A673 (cell line): ENCODE data around the gene KCNMB3. TPM values are rescaled to one million over a fixed set of nuclear protein-coding genes. Genes with fewer than 3 reads are reported as not detected.

Experiments used
- BruUV-seq: library from RNA; stranded (reverse); fragments of 400-500 nt; replicated peaks from 2 replicates; lab custom pipeline; 2021; lab: Mats Ljungman, UMichigan
- CTCF ChIA-PET: fragments of 300-600 bp; sonication (Branson Sonifier 250); formaldehyde crosslinking; loops from one replicate; lab custom pipeline; 2022; ENCODE audit warnings: antibody characterized with exemption; lab: Charles Lee
- POLR2A ChIA-PET: fragments of 300-600 bp; sonication (Branson Sonifier 250); formaldehyde crosslinking; loops from one replicate; lab custom pipeline; 2022; ENCODE audit warnings: antibody characterized with exemption; ENCODE audit not compliant: low non-redundant PET; lab: Charles Lee
- DNase-seq: peaks from one replicate; pipeline ENCODE4 v3.0.0-alpha.2; 2015; ENCODE audit warnings: low spot score
- H3K27ac ChIP-seq: fragments of 200-600 bp; sonication (generic); 2 replicates; pipeline ENCODE4 v1.5.1; 2016; ENCODE audit warnings: mixed run types, low read depth, mild to moderate bottlenecking, mixed read lengths, antibody characterized with exemption, low read length; ENCODE audit not compliant: poor library complexity, severe bottlenecking
- H3K27me3 ChIP-seq: fragments of 200-600 bp; sonication (generic); replicated peaks from 2 replicates; pipeline ENCODE4 v1.6.1; 2017; ENCODE audit warnings: mixed run types, low read depth, mild to moderate bottlenecking, mixed read lengths, antibody characterized with exemption, low read length; ENCODE audit not compliant: insufficient read depth, poor library complexity
- H3K36me3 ChIP-seq: fragments of 200-600 bp; sonication (generic); 2 replicates; pipeline ENCODE4 v1.6.1; 2016; ENCODE audit warnings: mixed run types, mild to moderate bottlenecking, mixed read lengths, antibody characterized with exemption, low read length; ENCODE audit not compliant: insufficient read depth, poor library complexity, severe bottlenecking
- H3K4me1 ChIP-seq: fragments of 200-600 bp; sonication (generic); 2 replicates; pipeline ENCODE4 v1.6.1; 2017; ENCODE audit warnings: mixed run types, mild to moderate bottlenecking, mixed read lengths, antibody characterized with exemption, low read length; ENCODE audit not compliant: insufficient read depth, poor library complexity, severe bottlenecking
- H3K4me3 ChIP-seq: fragments of 200-600 bp; sonication (generic); 2 replicates; pipeline ENCODE4 v1.5.1; 2016; ENCODE audit warnings: low read depth, mixed run types, mild to moderate bottlenecking, mixed read lengths, low read length; ENCODE audit not compliant: poor library complexity, severe bottlenecking
- H3K9me3 ChIP-seq: fragments of 200-600 bp; sonication (generic); 2 replicates; pipeline ENCODE4 v1.6.1; 2016; ENCODE audit warnings: mixed run types, low read depth, mild to moderate bottlenecking, mixed read lengths, antibody characterized with exemption, low read length; ENCODE audit not compliant: poor library complexity, severe bottlenecking
- EZH2 ChIP-seq: fragments of 200-600 bp; sonication (generic); IDR thresholded peaks from 2 replicates; pipeline ENCODE4 v1.6.1; 2017; ENCODE audit warnings: borderline replicate concordance, low read depth, mild to moderate bottlenecking, mixed read lengths, antibody characterized with exemption, low read length; ENCODE audit not compliant: poor library complexity, severe bottlenecking
- intact Hi-C: fragments of 100-400 bp; cut with micrococcal nuclease; formaldehyde crosslinking; loops from one replicate; pipeline ENCODE4 v1.10.0; 2022; ENCODE audit not compliant: unreplicated experiment
- total RNA-seq: library from RNA; stranded (reverse); gene quantifications from 2 replicates; pipeline ENCODE4 v1.2.3, GENCODE V29; 2021
- TF ChIP-seq, protein P1 (sequence below): fragments of 300-800, 200-600 bp; sonication (generic); conservative IDR thresholded peaks from 2 replicates; pipeline ENCODE4 v1.5.1; 2017; ENCODE audit warnings: low read depth, mild to moderate bottlenecking, antibody characterized with exemption, low read length, moderate library complexity, mixed read lengths

Gene KCNMB3
- total RNA-seq, 1 experiment from 2014 or later, result 4.3 TPM

- intact Hi-C loops, result no loop called here
- Histone ChIP-seq H3K9me3 (no peaks in the 10 kb centered on the region), H3K27me3 (no peaks in the 10 kb centered on the region), H3K36me3 (no peaks in the 10 kb centered on the region), H3K27ac (no peak overlapping the region), H3K4me1 (no peaks in the 10 kb centered on the region), H3K4me3 (no peak overlapping the region)
- TF ChIP-seq, protein P1, sequence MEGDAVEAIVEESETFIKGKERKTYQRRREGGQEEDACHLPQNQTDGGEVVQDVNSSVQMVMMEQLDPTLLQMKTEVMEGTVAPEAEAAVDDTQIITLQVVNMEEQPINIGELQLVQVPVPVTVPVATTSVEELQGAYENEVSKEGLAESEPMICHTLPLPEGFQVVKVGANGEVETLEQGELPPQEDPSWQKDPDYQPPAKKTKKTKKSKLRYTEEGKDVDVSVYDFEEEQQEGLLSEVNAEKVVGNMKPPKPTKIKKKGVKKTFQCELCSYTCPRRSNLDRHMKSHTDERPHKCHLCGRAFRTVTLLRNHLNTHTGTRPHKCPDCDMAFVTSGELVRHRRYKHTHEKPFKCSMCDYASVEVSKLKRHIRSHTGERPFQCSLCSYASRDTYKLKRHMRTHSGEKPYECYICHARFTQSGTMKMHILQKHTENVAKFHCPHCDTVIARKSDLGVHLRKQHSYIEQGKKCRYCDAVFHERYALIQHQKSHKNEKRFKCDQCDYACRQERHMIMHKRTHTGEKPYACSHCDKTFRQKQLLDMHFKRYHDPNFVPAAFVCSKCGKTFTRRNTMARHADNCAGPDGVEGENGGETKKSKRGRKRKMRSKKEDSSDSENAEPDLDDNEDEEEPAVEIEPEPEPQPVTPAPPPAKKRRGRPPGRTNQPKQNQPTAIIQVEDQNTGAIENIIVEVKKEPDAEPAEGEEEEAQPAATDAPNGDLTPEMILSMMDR, result no peak
- no peak for TF ChIP-seq EZH2
- DNase-seq, result no peak
- ChIA-PET POLR2A (no interaction called here), CTCF (no interaction called here)
- no TSS peak for BruUV-seq
These were observed 28.9 kb upstream of the KCNMB3 start for GRCh38 chr3:179279837-179280236.

DNA sequence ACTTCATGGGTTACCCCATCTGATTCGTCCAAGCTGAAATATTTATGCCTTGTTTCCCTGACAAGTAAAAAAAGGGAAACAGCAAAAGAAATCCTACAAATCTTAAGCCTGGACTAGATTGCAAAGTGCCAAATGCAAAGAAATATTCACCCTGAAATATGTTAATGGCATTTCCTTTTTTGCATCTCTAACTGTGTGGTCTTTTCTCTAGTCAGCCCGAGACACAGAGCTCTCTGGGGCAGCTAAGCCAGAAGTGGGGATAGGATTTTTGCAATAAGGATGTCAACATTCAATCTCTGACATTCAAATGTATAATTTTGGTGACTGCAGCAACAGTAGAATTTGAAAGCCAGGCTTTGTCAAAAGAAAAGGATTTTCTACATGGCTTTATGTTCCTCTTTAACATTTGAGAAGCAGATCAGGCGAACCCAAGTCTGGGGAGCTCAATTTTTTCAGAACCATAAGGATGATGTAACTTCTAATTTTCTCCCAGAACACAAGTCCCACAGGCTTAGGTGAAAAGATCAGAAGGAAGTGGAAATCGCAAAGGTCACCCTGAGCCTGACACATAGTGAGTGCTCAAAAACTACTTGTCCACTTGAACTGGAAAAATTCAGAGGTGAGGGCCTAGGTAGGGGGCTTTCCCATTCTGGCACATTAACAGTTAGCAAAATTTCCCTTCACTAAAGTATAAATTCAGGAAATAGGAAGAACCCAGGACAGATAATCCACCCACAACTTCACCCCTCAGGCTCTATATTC, 28.2 kb upstream of the KCNMB3 start:
- intact Hi-C loops, result no loop called here
- DNase-seq, result no peak
- POLR2A ChIA-PET, result interaction anchor here (0.6 kb wide), 1 partner anchor 132 kb away, joined by 3 read pairs; no protein-coding TSS in a partner anchor

DNA sequence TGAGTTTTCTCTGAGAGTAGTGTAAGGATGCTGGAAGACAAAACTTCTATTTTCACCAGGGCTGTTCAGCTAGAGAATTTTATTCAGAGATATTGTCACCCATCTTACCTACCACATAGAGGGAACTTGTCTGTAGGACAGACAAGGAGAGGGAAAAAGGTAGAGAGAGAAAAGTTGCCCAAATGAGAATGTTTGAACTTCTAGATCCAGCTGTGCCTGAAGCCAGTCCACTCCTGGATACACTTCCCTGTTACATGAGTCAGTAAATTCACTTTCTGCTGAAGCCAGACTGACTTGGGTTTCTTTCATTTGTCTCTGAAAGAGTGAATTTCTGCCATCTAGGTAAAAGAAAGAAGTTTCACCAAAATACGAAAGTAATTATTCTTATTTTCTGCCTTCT, 27.2 kb upstream of the KCNMB3 start:
- no peaks in the 10 kb centered on the region for H3K27me3 ChIP-seq
- intact Hi-C loops, result no loop called here
- CTCF ChIA-PET, result no interaction called here
- TF ChIP-seq, protein P1, result no peak
- TF ChIP-seq EZH2, result no peak
- DNase-seq, result no peak
- no peaks in the 10 kb centered on the region for H3K9me3 ChIP-seq
- no peaks in the 10 kb centered on the region for H3K4me1 ChIP-seq
- no peaks in the 10 kb centered on the region for H3K36me3 ChIP-seq
- BruUV-seq, result no TSS peak
- POLR2A ChIA-PET, result no interaction called here
- no peak overlapping the region for H3K4me3 ChIP-seq
- H3K27ac ChIP-seq, result no peak overlapping the region

More for the DNA sequence above, 28.2 kb upstream of the KCNMB3 start:
- Histone ChIP-seq H3K27me3 (no peaks in the 10 kb centered on the region), H3K4me1 (no peaks in the 10 kb centered on the region), H3K27ac (no peak overlapping the region), H3K4me3 (no peak overlapping the region), H3K36me3 (no peaks in the 10 kb centered on the region), H3K9me3 (no peaks in the 10 kb centered on the region)
- no TSS peak for BruUV-seq
- TF ChIP-seq, protein P1, result no peak
- no peak for TF ChIP-seq EZH2
- CTCF ChIA-PET, result no interaction called here
